ENCODE measurements around the gene GPR3. TPM values are rescaled to one million over a fixed set of nuclear protein-coding genes. Genes with fewer than 3 reads are reported as not detected.

Gene GPR3
- total RNA-seq, 1 experiment from 2014 or later = 4.4 TPM

GRCh38 chr1:27397110-27397509 lies 4.7 kb downstream of the GPR3 start:
- H3K23me2 ChIP-seq (ENCODE audit: insufficient read length, low read depth, low read length, poor library complexity, severe bottlenecking) = peaks cover 1% of the 10 kb centered on the region
- H2AK5ac ChIP-seq (ENCODE audit: insufficient read length, low read length) = no peak overlapping the region
- no peak overlapping the region for H2BK12ac ChIP-seq (ENCODE audit: insufficient read length, low read depth, low read length)
- H3K18ac ChIP-seq (ENCODE audit: insufficient read length, low read depth, low read length) = no peak overlapping the region
- H3K9ac ChIP-seq (ENCODE audit: extremely low read depth, insufficient read length, low read length) = no peak overlapping the region
- no peak overlapping the region for H3K14ac ChIP-seq (ENCODE audit: insufficient read depth, low read length)
- H3K27me3 Mint-ChIP-seq (ENCODE audit: low read depth) = no peaks in the 10 kb centered on the region; the same call in 1 of the 2 replicates
- no peaks in the 10 kb centered on the region for H3K79me1 ChIP-seq (ENCODE audit: insufficient read depth, low read depth, low read length, poor library complexity, severe bottlenecking)
- H2AFZ ChIP-seq (ENCODE audit: low read length) = no peak overlapping the region
- no peaks in the 10 kb centered on the region for H4K20me1 ChIP-seq (ENCODE audit: control insufficient read depth, insufficient read depth, insufficient read length)
- no peak overlapping the region for H2BK15ac ChIP-seq (ENCODE audit: low read depth, low read length)
- no peak overlapping the region for H2BK5ac ChIP-seq (ENCODE audit: insufficient read length, low read length)
- peaks cover 0 to 4% (median 3%) of the 10 kb centered on the region in 3 experiments; a peak in 2 of 7 replicates for H3K36me3 Mint-ChIP-seq (ENCODE audit: insufficient read depth in 1 of 3, low read depth in 3 of 3)
- H3K27ac Mint-ChIP-seq = peak overlapping the region in 2 of 3 experiments; percentile 36 to 40; a peak in 2 of 7 replicates
- H3K56ac ChIP-seq (ENCODE audit: insufficient read length, low read depth, low read length) = no peak overlapping the region
- peaks cover 32 to 46% of the 10 kb centered on the region in 2 experiments for H3K4me1 Mint-ChIP-seq
- no peak overlapping the region for H2BK120ac ChIP-seq (ENCODE audit: low read depth, low read length, poor library complexity, severe bottlenecking)
- DNase-seq = no peak
- no peak overlapping the region for H4K91ac ChIP-seq (ENCODE audit: insufficient read length, low read depth, low read length)
- no peak overlapping the region for H3K23ac ChIP-seq (ENCODE audit: insufficient read length, low read depth, low read length)
- H3K27me3 ChIP-seq (ENCODE audit: insufficient read depth, low read length) = no peaks in the 10 kb centered on the region
- no peaks in the 10 kb centered on the region for H3K79me2 ChIP-seq (ENCODE audit: insufficient read depth, low read length)
- H3K9me3 Mint-ChIP-seq = no peaks in the 10 kb centered on the region; a peak in 1 of 5 replicates
- no peak overlapping the region for H3K4ac ChIP-seq (ENCODE audit: low read depth, low read length)
- H4K5ac ChIP-seq (ENCODE audit: insufficient read length, low read depth, low read length) = no peak overlapping the region
- no peak for TF ChIP-seq CTCF (conservative IDR thresholded peaks at IDR 0.05)
- no peak overlapping the region for H4K8ac ChIP-seq (replicated peaks; ENCODE audit: insufficient read length, low read depth, low read length)
- no peaks in the 10 kb centered on the region; the same call in 1 of the 2 replicates for H3K4me1 ChIP-seq (ENCODE audit: insufficient read depth, low read length)
- H3T11ph ChIP-seq (ENCODE audit: low read length) = no peak overlapping the region
- no peak overlapping the region for H3K27ac ChIP-seq (ENCODE audit: insufficient read length, low read depth, low read length)
- H3K9me3 ChIP-seq (ENCODE audit: control insufficient read depth, low read depth, low read length) = no peaks in the 10 kb centered on the region
- H3K4me2 ChIP-seq (ENCODE audit: insufficient read depth, insufficient read length, low read length) = no peak overlapping the region
- no peak overlapping the region for H2BK20ac ChIP-seq (ENCODE audit: low read depth, low read length, poor library complexity, severe bottlenecking)
- H3K4me3 Mint-ChIP-seq = no peak overlapping the region
- no CpG with 5 or more reads among the region's 3 CpGs for WGBS (ENCODE audit: extremely low coverage, insufficient read length, low lambda C conversion rate)

Measured in H9 (cell line).